PC-9 (cell line): ENCODE results near the gene UBE2E2.

Source experiments
- EZH2 ChIP-seq: fragments of 200-600 bp; sonication (generic); IDR thresholded peaks from 2 replicates; pipeline ENCODE4 v1.8.0; 2017; ENCODE audit warnings: antibody characterized with exemption, low read depth
- TF ChIP-seq, protein P1 (sequence below): fragments of 200-600 bp; sonication (generic); conservative IDR thresholded peaks from 2 replicates; pipeline ENCODE4 v1.6.1; 2017; ENCODE audit warnings: mixed run types, antibody characterized with exemption, mild to moderate bottlenecking, moderate library complexity

DNA sequence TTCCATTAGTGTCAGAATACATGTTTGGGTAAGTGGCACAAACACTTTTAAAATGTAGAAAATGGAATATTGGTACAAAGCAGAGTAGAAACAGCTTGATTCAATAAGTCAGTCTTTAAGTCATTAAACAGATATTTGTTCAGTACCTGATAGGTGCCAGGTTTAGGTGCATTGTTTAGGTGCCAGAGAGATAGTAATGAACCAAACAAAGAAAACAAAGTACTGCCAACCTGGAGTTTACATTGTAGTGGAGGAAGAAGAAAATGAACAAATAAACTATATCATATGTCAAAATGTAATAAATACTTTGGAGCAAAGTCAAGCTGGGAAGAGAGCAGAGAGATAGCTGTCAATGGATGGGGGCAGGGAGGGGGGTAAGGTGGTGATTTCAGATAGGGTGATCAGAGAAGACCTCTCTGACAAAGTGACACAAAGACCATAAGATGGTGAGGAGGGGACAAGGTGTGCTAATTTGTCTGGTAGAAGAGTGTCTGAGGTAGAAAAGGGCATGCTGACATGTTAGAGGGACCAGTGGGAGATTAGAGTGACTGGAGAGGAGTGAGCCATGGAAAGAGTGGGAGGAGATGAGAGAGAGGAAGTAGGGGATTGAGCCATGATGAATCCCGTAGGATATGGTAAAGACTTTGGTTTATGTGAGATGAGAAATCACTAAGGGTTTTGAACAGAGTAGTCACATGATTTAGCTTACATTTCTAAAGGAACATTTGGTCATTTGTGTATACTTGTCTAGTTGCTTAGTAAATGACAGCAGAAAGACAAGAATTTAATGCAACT, 128.2 kb downstream of the UBE2E2 start:
- TF ChIP-seq, protein P1, sequence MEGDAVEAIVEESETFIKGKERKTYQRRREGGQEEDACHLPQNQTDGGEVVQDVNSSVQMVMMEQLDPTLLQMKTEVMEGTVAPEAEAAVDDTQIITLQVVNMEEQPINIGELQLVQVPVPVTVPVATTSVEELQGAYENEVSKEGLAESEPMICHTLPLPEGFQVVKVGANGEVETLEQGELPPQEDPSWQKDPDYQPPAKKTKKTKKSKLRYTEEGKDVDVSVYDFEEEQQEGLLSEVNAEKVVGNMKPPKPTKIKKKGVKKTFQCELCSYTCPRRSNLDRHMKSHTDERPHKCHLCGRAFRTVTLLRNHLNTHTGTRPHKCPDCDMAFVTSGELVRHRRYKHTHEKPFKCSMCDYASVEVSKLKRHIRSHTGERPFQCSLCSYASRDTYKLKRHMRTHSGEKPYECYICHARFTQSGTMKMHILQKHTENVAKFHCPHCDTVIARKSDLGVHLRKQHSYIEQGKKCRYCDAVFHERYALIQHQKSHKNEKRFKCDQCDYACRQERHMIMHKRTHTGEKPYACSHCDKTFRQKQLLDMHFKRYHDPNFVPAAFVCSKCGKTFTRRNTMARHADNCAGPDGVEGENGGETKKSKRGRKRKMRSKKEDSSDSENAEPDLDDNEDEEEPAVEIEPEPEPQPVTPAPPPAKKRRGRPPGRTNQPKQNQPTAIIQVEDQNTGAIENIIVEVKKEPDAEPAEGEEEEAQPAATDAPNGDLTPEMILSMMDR: no peak
- TF ChIP-seq EZH2: no peak
